Measurements from ENCODE around the gene ZNF804A. TPM values are rescaled to one million over a fixed set of nuclear protein-coding genes. Genes with fewer than 3 reads are reported as not detected.

The ZNF804A gene
- total and polyA plus RNA-seq, 2 of the 4 experiments (the other 2 are of a cell fraction), result 2.2 to 2.7 TPM

GRCh38 chr2:184596819-184597411 is 1.4 kb upstream of the ZNF804A start:
- H2AK9ac ChIP-seq (replicated peaks; ENCODE audit: low read depth, low read length, poor library complexity), result peak overlapping the region; percentile 57
- H3K9me3 ChIP-seq (ENCODE audit: control insufficient read depth, insufficient read depth, low read length), result no peaks in the 10 kb centered on the region
- peak overlapping the region; percentile 94 for H2BK120ac ChIP-seq (ENCODE audit: low read depth, low read length)
- peak overlapping the region; percentile 88 for H3K9ac ChIP-seq (ENCODE audit: low read depth, low read length)
- H3K18ac ChIP-seq (ENCODE audit: low read depth, low read length), result peak overlapping the region; percentile 98
- H3K27ac ChIP-seq (ENCODE audit: insufficient read depth, low read length), result peak overlapping the region; percentile 96
- H3K27me3 ChIP-seq (ENCODE audit: control insufficient read depth, insufficient read depth, low read length), result no peaks in the 10 kb centered on the region
- peak overlapping the region; percentile 81 for H2BK20ac ChIP-seq (ENCODE audit: low read depth, low read length)
- peak overlapping the region; percentile 82 for H3K4me3 ChIP-seq (ENCODE audit: insufficient read depth, low read depth, low read length)
- no CpG with 5 or more reads among the region's 5 CpGs for WGBS, 2 experiments (ENCODE audit: extremely low coverage in 2 of 2, insufficient read length in 1 of 2)
- peak overlapping the region; percentile 85 for H3K4me2 ChIP-seq (ENCODE audit: low read depth, low read length)
- peak overlapping the region; percentile 98 for H2BK5ac ChIP-seq (ENCODE audit: low read depth, low read length, poor library complexity, severe bottlenecking)
- ChIA-PET CTCF (interaction anchor here (0.7 to 0.9 kb wide), 3 partner anchors 14 to 361 kb away, joined by 3 to 4 read pairs (median 3); no protein-coding TSS in a partner anchor), POLR2A (ENCODE audit: unreplicated experiment) (interaction anchor here (1.2 kb wide), 1 partner anchor 9 kb away, joined by 4 read pairs; no protein-coding TSS in a partner anchor)
- H2AFZ ChIP-seq (replicated peaks; ENCODE audit: low read length, poor library complexity), result peak overlapping the region; percentile 84
- peak overlapping the region; percentile 89 for H3K56ac ChIP-seq (ENCODE audit: extremely low read depth, insufficient read depth, low read length)
- DNase-seq (peak; percentile 81), ATAC-seq (ENCODE audit: low read depth) (peak; percentile 56)
- no peaks in the 10 kb centered on the region for H3K36me3 ChIP-seq (ENCODE audit: control insufficient read depth, insufficient read depth, low read length)
- BruUV-seq (replicated peaks), result no TSS peak
- TF ChIP-seq MAFK (IDR thresholded peaks at IDR 0.05; ENCODE audit: low read depth, low read length) (no peak), CEBPB (IDR thresholded peaks at IDR 0.05; ENCODE audit: low read depth, low read length) (peak; percentile 63)
- H3K79me1 ChIP-seq (ENCODE audit: low read depth in 1 of 2, low read length in 2 of 2), result peaks cover 3 to 8% of the 10 kb centered on the region in 2 experiments; a peak in 2 of 4 replicates
- H3K4me1 ChIP-seq (ENCODE audit: control insufficient read depth, insufficient read depth, low read length), result no peaks in the 10 kb centered on the region; the same call in 1 of the 2 replicates
- H4K20me1 ChIP-seq (ENCODE audit: insufficient read depth, low read length), result no peaks in the 10 kb centered on the region
- H3K23ac ChIP-seq (ENCODE audit: low read depth, low read length), result peak overlapping the region; percentile 90; the same call in 1 of the 2 replicates
- peak overlapping the region; percentile 94 for H4K91ac ChIP-seq (ENCODE audit: insufficient read depth, low read depth, low read length)
- peak overlapping the region; percentile 63; the same call in 1 of the 2 replicates for H4K5ac ChIP-seq (ENCODE audit: low read depth, low read length)
- intact Hi-C loops (cut with micrococcal nuclease) (no loop called here), in situ Hi-C loops (cut with MboI; ENCODE audit: low sequenced_read_pairs) (no loop called here), dilution Hi-C loops (cut with HindIII; ENCODE audit: low sequenced_read_pairs, unreplicated experiment) (no loop called here)
- peak overlapping the region; percentile 84; the same call in 1 of the 2 replicates for H3K14ac ChIP-seq (replicated peaks; ENCODE audit: low read depth, low read length)
- H3K4ac ChIP-seq (ENCODE audit: low read depth, low read length), result peak overlapping the region; percentile 93
- no peaks in the 10 kb centered on the region for H3K9me1 ChIP-seq (ENCODE audit: insufficient read depth, low read length)
- no peak overlapping the region for H2AK5ac ChIP-seq (ENCODE audit: low read depth, low read length)
- H4K8ac ChIP-seq (ENCODE audit: low read depth in 2 of 2, low read length in 2 of 2), result peak overlapping the region; percentile 80 to 81
- H2BK15ac ChIP-seq (ENCODE audit: low read depth, low read length), result 0 out of 3 replicates have a peak overlapping the region, but pooled peaks have one; percentile 46
